ENCODE results near the gene RAB39A. TPM values are rescaled to one million over a fixed set of nuclear protein-coding genes. Genes with fewer than 3 reads are reported as not detected.
A peak's percentile ranks its signal among the peaks of the same experiment; 100 is the strongest.
"Not testable (repeated sequence)": the region's sequence is repeated elsewhere in the genome, so short reads cannot be mapped to it uniquely, and the experiment has no call there.

Gene RAB39A
- total RNA-seq, 4 donors from 2014 or later: 0.31 to 1.3 (median 0.99) TPM

DNA sequence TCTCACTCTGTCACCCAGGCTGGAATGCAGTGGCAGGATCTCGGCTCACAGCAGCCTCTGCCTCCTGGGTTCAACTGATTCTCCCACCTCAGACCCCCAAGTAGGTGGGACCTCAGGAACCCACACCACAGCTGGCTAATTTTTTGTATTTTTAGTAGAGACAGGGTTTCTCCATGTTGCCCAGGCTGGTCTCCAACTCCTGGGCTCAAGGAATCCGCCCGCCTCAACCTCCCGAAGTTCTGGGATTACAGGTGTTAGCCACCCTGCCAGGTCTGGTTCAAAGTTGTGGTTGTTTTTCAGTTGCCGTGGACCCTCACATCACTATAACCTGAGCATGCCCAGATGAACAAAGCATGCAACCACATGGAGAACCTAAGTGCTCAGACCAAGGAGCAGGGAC lies 13.0 kb upstream of the RAB39A start:
- Histone ChIP-seq H3K27me3 (peaks cover 17% of the 10 kb centered on the region), H3K9me3 (no peaks in the 10 kb centered on the region), H3K4me3 (no peak overlapping the region), H3K36me3 (no peaks in the 10 kb centered on the region), H3K27ac (no peak overlapping the region), H3K4me1 (no peaks in the 10 kb centered on the region)
- no peak for TF ChIP-seq EP300 (IDR thresholded peaks at IDR 0.05)
- no peak for TF ChIP-seq CTCF (IDR thresholded peaks at IDR 0.05)
- TF ChIP-seq POLR2AphosphoS5 (IDR thresholded peaks at IDR 0.05): no peak
- no peak for TF ChIP-seq POLR2A (IDR thresholded peaks at IDR 0.05)
- 100% methylated on average over 1 of the region's 5 CpGs; no CpG with 5 or more reads in 1 of the 2 donors for WGBS, 2 donors (ENCODE audit: low coverage in 1 of 2)
- ATAC-seq: no peak

DNA sequence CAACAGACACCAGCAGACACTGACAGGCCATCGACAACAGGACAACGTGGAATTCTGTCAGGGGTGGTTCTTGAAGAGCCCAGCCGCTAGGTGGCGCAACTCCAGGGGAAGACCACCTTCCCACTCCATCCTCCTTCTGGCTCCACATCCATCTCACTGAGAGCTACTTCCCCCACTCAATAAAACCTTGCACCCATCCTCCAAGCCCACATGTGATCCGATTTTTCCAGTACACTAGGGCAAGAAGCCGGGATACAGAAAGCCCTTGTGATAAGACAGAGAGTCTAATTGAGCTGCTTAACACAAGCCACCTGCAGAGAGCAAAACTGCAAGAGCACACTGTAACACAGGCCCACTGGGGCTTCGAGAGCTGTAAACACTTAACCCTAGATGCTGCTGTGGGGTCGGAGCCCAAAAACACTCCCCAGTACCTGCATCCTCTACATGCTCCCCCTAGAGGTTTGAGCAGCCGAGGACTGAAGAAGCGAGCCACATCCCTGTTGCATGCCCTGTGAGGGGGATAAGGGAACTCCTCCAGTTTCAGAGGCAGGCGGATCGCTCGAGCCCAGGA lies 11.5 kb upstream of the RAB39A start:
- 55% methylated on average over 4 of the region's 13 CpGs; no CpG with 5 or more reads in 1 of the 2 donors for whole genome bisulfite sequencing, 2 donors (ENCODE audit: low coverage in 1 of 2)
- Histone ChIP-seq H3K27ac (no peak overlapping the region), H3K4me1 (no peaks in the 10 kb centered on the region), H3K4me3 (no peak overlapping the region), H3K27me3 (peaks cover 26% of the 10 kb centered on the region), H3K9me3 (no peaks in the 10 kb centered on the region), H3K36me3 (no peaks in the 10 kb centered on the region)
- TF ChIP-seq POLR2A (IDR thresholded peaks at IDR 0.05) (no peak), CTCF (IDR thresholded peaks at IDR 0.05) (peak in 1 of 4 experiments; percentile 35), EP300 (IDR thresholded peaks at IDR 0.05) (no peak)
- ATAC-seq: no peak

GRCh38 chr11:107921997-107922396 lies 6.3 kb upstream of the RAB39A start:
- WGBS, 2 donors (ENCODE audit: low coverage in 1 of 2): 68 to 75% methylated on average over 1 of the region's 1 CpG
- ATAC-seq: no peak
- Histone ChIP-seq H3K9me3 (no peaks in the 10 kb centered on the region), H3K27ac (no peak overlapping the region), H3K36me3 (no peaks in the 10 kb centered on the region), H3K4me1 (no peaks in the 10 kb centered on the region), H3K4me3 (no peak overlapping the region), H3K27me3 (peaks cover 23% of the 10 kb centered on the region)
- TF ChIP-seq EP300 (IDR thresholded peaks at IDR 0.05) (no peak), POLR2A (IDR thresholded peaks at IDR 0.05) (no peak), POLR2AphosphoS5 (IDR thresholded peaks at IDR 0.05) (no peak), CTCF (IDR thresholded peaks at IDR 0.05) (no peak)

- WGBS, 2 donors (ENCODE audit: low coverage in 1 of 2): 50% methylated on average over 1 of the region's 1 CpG
- H3K27ac ChIP-seq, ATAC-seq, H3K9me3 ChIP-seq, H3K36me3 ChIP-seq, H3K4me3 ChIP-seq, H3K4me1 ChIP-seq: not testable (repeated sequence)
- H3K27me3 ChIP-seq: peaks cover 35% of the 10 kb centered on the region
Measured at GRCh38 chr11:107923519-107923918, 4.7 kb upstream of the RAB39A start.

DNA sequence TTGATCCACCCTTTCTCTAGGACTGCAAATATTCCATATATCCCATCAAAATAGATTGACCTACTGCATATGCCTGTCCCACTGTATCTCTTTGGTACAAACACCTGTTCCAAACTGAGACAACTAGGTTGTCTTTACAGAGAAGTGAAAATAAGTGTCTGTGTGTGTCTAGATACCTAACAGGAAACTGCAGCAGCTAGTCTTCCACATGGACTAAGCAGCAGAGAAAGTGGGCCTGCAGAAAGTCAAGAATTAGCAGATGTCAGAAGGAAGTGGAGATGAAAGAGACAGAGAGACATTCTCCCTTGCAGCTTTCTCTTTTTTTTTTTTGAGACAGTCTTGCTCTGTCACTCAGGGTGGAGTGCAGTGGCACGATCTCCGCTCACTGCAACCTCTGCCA lies 3.9 kb upstream of the RAB39A start:
- Histone ChIP-seq H3K36me3 (no peaks in the 10 kb centered on the region), H3K27ac (no peak overlapping the region), H3K4me3 (no peak overlapping the region), H3K9me3 (no peaks in the 10 kb centered on the region), H3K27me3 (peaks cover 43% of the 10 kb centered on the region), H3K4me1 (peaks cover 0 to 16% (median 5%) of the 10 kb centered on the region in 3 donors)
- no peak for ATAC-seq
- TF ChIP-seq CTCF (IDR thresholded peaks at IDR 0.05) (no peak), POLR2AphosphoS5 (IDR thresholded peaks at IDR 0.05) (no peak), EP300 (IDR thresholded peaks at IDR 0.05) (no peak), POLR2A (IDR thresholded peaks at IDR 0.05) (no peak)
- WGBS, 2 donors (ENCODE audit: low coverage in 1 of 2): 83 to 90% methylated on average over 1 to 2 of the region's 2 CpGs
